AG04449 (cell line): ENCODE results near the gene CARD10.

ENCODE experiments used
- CTCF ChIA-PET: fragments of 350-600 bp; formaldehyde crosslinking; extraction: SDS; loops from one replicate; lab custom pipeline; 2021; ENCODE audit warnings: antibody characterized with exemption; lab: Yijun Ruan, JAX
- POLR2A ChIA-PET: fragments of 400-600, 350-600 bp; formaldehyde crosslinking; extraction: SDS; loops from one replicate; lab custom pipeline; 2020; ENCODE audit warnings: antibody characterized with exemption, inconsistent platforms; lab: Yijun Ruan, JAX
- DNase-seq: peaks from one replicate; pipeline ENCODE4 v3.0.0-alpha.2; 2010; ENCODE audit warnings: low read depth, low spot score
- H3K4me3 ChIP-seq: 2 replicates; pipeline ENCODE4 v1.5.1; 2011; ENCODE audit warnings: low read depth, mild to moderate bottlenecking, control low read depth, low read length
- CTCF ChIP-seq: IDR thresholded peaks from one replicate; pipeline ENCODE4 v1.5.1; 2011; ENCODE audit warnings: mild to moderate bottlenecking, moderate library complexity, low read length, control low read depth, inconsistent platforms; ENCODE audit not compliant: insufficient read depth; ENCODE audit errors: missing control alignments

CARD10 gene

GRCh38 chr22:37557321-37558001 is 38.2 kb upstream of the CARD10 start:
- POLR2A ChIA-PET, result interaction anchor here (0.7 kb wide), 1 partner anchor 50 kb away, joined by 3 read pairs; no protein-coding TSS in a partner anchor

GRCh38 chr22:37556710-37557109 is 37.5 kb upstream of the CARD10 start:
- ChIA-PET POLR2A (no interaction called here), CTCF (interaction anchor here (2.2 to 22.2 kb wide), 3 partner anchors 11 to 50 kb away, joined by 7 to 728 read pairs (median 70); no protein-coding TSS in a partner anchor)
- no peak overlapping the region for H3K4me3 ChIP-seq
- DNase-seq, result no peak
- no peak for TF ChIP-seq CTCF

More at GRCh38 chr22:37557321-37558001, 38.2 kb upstream of the CARD10 start:
- TF ChIP-seq CTCF, result no peak
- DNase-seq, result no peak
- CTCF ChIA-PET, result interaction anchor here (0.9 to 22.2 kb wide), 5 partner anchors 11 to 49 kb away, joined by 3 to 728 read pairs (median 9); no protein-coding TSS in a partner anchor
- H3K4me3 ChIP-seq, result no peak overlapping the region

GRCh38 chr22:37555029-37555428 is 35.8 kb upstream of the CARD10 start:
- ChIA-PET CTCF (interaction anchor here (1.0 to 9.1 kb wide), 3 partner anchors 9 to 13 kb away, joined by 3 to 70 read pairs (median 3); no protein-coding TSS in a partner anchor), POLR2A (no interaction called here)
- no peak overlapping the region for H3K4me3 ChIP-seq
- no peak for DNase-seq
- TF ChIP-seq CTCF, result no peak

- no peak for DNase-seq
- POLR2A ChIA-PET, result no interaction called here
- CTCF ChIA-PET, result interaction anchor here (1.5 to 16.8 kb wide), 4 partner anchors 10 to 35 kb away, joined by 3 to 728 read pairs (median 330); partner anchors contain the start of genes CDC42EP1 and LGALS2
- TF ChIP-seq CTCF, result no peak
- no peak overlapping the region for H3K4me3 ChIP-seq
Measured at GRCh38 chr22:37553725-37554124, 34.5 kb upstream of the CARD10 start.

- POLR2A ChIA-PET, result interaction anchor here (1.1 kb wide), 1 partner anchor 9 kb away, joined by 4 read pairs; no protein-coding TSS in a partner anchor
- CTCF ChIA-PET, result interaction anchor here (1.1 to 16.8 kb wide), 4 partner anchors 10 to 53 kb away, joined by 3 to 728 read pairs (median 444); partner anchors contain the start of genes CDC42EP1, GGA1 and LGALS2
Measured at GRCh38 chr22:37552524-37553163, 33.4 kb upstream of the CARD10 start.

More at GRCh38 chr22:37552524-37553163, 33.4 kb upstream of the CARD10 start:
- no peak for TF ChIP-seq CTCF
- no peak for DNase-seq
- no peak overlapping the region for H3K4me3 ChIP-seq
